GM19240 (cell line): ENCODE results near the gene KLRF2.

Source experiments
- DNase-seq: peaks from one replicate; pipeline ENCODE4 v3.0.0; 2011; ENCODE audit warnings: low spot score; ENCODE audit not compliant: insufficient read length

KLRF2 gene

DNA sequence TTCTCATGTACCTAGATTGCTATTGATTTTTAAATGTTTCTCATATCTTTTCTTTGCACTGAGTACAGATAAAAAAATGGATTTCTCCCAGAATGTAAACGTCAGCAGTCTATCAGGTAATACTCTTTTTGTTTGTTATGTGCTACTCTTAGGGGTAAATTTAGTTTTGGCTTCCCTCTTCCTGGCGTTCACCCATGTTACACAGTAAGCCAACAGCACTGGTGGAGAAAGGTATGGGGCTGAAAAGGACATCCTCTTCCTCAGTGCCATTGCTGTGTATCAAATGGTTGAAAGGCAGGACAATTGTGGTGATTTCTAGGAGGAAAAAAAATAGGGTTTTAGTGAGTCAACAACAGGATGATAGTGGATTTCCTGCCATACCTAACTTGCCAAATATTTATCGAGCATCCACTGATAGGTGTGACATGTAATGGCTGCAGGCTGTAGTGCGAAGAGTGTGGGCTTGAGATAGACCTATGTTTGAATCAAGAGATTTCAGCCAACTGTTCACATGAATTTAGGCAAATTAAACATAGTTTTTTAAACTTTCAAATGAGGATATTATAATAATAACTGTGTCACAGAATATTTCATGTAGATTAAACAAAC lies 7.5 kb downstream of the KLRF2 start:
- DNase-seq, result no peak

DNA sequence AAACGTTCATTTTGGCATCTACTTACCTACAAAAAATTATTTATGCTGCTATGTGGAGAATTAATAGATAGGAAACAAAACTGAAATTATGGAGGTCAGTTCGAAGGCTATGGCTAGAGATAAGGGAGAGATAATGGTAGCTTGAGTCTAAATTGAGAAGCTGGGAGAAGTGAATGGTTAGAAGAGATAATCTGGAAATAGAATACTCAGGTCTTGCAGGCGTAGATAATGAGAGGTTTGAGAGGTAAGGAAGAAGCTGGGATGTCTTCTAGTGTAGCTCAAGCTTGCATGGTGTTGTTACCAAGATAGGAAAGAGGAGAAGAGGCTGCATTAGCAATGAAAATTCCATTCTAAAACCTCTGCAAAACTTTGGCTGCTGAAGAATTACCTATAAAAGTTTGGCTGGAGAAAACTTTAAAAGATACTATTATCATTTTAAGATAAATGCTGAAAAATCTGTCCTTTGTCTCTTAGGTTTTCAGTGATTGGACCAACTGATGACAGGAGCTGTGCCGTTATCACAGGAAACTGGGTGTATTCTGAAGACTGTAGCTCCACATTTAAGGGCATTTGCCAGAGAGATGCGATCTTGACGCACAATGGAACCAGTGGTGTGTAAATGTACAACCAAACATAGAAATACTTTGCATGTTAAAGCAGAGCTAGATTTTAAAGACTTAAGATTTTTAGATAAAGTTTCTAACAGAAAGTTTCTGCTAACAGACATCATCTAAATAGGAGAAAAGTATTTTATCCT lies 14.1 kb downstream of the KLRF2 start:
- DNase-seq, result no peak

DNA sequence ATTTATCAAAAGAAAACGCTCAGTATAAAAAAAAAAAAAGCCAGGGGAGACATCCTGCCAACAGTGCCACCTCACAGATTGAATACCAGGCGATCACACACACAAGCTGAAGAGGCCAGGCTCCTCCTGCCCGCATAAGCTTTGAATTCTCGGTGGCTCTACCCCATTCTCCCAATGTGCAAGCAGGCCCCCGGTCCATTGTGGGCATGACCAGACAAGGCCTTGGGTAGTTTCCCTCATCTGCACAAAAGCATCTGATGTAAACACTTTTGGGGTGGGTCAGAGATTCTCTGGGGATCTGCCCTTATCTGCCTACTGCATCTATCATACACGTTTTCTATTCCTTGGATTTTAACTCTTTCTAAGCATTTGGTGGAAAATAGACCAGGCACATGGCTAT lies 16.2 kb downstream of the KLRF2 start:
- DNase-seq, result no peak

DNA sequence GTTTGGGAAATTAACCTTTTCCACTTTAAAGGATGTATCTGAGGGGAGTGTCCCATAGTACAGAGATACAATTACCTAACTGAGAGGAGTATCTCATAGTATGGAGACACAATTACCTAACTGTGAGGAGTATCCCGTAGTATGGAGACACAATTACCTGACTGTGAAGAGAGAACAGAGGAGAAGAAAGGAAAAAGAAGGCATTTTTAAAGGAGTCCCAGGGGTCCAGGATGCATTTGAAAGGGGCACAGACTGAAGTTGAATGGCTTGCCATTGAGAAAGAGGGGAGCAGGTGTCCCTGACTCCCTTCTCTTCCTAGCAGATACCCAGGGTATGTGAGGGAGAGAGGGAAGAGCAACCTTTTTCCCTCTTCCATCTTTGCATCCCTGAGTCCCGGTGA lies 17.9 kb downstream of the KLRF2 start:
- no peak for DNase-seq

DNA sequence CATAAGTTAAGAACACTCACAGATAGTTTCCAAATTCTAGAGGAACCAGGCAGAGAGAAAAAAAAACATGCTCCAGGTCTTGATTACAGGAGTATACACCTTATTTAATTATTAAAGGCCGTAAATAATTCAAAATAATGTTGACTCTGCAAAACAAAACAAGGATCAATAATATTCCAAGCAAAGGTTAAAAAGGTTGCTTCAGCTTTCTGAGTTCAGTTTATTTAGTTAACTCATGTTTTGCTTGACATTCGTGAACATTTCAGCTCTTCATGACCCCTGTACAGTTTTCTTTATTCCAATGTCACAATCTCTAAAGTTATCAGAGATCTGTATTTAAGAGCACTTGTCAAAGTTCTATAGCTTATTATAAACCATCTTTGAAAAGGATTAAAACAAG lies 19.6 kb downstream of the KLRF2 start:
- DNase-seq, result no peak

DNA sequence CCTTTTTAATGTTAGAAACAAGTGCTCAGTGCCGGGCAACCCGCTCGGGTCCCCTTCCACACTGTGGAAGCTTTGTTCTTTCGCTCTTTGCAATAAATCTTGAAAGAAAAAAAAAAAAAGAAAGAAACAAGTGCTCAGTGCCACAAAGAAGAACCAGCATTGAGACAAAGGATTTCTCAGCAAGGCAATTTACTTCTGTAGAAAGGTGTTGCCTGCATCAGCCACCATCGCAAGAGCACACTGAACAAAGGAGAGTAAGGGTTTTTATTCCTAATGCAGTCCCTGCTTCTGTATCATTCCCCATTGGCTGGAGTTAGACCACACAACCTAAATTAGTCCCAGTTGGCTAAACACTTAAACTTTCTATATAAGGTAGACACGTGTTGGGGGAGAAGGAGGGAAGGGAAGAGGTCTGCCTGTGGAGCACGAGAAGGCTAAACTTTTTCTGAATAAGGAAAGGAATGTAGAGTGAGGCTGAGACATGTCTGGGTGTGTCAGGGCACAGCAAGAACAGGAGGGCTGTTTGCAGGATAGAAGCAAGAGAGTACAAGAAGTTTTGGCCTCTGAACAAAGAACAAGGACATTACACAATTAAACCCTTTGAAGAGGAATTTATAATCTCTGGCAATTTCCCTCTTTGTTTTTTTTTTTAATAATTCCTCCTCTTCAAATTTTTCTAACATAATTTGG lies 21.4 kb downstream of the KLRF2 start:
- no peak for DNase-seq

DNA sequence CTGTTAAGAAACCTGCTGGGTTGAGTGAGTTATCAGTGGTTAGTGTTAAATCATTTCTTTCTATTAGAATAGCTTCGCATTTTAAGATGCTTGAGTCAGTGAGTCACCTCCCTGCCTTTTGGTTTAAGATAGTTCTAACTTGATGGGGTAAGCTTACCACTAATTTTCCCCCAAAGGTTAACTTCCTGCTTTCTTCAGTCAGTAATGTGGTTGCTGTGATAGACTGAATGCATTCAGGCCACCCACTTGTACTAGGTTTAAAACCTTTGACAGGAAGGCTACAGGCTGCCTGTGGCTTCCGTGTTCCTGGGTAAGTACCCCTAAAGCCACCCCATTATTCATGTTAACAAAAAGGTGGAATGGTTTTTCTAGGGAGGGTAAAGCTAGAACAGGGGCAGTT lies 25.6 kb downstream of the KLRF2 start:
- no peak for DNase-seq

DNA sequence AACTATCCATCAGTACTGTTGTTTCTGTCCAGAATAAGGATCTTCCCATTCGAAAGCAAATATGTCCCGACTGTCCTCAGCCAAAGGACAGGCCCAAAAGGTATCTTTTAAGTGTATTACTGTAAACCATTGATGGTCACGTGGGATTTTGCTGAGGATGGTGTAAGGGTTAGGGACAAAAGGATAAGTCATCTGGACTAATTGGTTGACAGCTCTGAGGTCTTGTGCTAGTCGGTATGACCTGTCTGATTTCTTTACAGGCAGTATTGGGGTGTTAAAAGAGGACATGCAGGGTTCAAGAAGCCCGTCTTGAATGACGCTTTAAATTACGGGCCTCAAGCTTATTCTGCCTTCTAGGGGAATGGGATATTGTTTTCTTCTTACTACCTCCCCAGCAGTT lies 26.5 kb downstream of the KLRF2 start:
- no peak for DNase-seq

DNA sequence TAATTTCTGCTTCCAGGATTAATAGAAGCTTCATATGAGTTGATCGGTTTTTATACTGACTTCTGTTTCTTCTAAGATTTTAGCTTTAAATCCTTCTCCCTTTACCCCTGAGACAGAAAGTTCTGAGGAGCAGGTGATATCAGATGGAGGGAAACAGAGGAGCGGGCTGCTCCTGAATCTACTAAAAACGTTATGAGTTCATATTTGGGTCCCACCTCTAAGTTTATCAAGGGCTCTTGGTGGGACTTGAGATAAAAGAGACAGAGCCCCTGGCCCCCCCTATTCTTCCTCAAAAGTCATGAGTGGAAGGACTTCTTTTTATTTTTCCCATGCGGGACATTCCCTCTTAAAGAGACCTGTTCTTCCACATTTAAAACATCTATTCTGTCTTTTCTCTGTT lies 27.1 kb downstream of the KLRF2 start:
- DNase-seq, result no peak

DNA sequence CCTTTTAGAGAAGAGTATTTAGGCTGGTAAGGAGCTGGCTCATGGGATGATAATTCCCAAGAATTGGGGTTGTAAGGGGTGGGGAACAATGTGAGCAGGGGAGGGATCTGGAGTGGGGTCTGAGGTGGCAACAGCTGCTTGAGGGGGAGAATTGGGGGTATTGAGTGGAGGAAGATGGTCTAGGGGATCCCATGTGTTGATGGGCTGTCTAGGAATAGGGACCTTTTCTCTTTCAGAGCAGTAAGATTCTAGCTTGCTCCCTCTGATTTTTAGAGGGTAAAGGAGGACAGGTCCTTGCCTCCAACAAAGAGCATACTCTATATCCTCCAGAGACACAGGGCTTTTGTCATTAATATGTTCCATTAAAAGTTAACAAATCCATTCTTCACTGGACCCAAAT lies 28.4 kb downstream of the KLRF2 start:
- no peak for DNase-seq

DNA sequence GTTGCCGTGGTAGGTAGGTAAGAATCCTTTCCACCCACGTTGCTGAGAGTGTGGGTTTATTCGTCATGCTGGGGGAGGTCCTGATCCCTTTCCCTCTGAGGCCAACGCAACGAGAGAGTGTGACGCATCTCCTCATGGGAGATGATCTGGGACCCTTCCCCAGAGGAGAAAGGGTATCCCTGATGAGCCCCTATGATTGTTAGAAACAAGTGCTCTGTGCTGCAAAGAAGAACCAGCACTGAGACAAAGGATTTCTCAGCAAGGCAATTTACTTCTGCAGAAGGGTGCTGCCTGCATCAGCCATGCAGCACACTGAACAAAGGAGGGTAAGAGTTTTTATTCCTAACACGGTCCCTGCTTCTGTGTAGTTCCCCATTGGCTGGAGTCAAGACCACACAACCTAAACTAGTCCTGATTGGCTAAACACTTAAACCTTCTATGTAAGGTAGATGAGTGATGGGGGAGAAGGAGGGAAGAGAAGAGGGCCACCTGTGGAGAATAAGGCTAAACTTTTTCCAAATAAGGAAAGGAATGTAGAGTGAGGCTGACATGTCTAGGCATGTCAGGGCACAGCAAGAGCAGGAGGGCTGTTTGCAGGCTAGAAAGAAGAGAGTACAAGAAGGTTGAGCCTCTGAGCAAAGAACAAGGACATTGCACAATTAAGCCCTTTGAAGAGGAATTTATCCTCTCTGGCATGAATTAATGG lies 29.6 kb downstream of the KLRF2 start:
- DNase-seq, result no peak

DNA sequence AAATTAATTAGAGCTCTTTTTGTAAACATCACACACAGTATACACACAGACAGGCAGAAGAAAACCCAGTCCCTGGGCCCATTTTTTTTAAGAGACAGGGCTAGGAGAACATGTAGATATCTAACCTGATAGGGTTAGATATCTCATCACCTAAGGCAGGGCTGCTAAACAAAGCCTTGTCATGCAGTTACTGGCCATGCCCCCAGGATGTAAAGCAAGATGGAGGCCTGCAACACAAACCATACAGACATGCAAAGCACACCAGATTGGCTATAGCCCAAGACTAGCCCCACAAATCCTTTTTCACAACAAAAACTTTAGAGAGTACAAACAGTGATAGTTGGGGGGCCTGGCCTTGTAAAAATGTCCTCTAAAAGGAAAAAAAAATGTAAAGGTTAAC lies 30.4 kb downstream of the KLRF2 start:
- DNase-seq, result no peak

DNA sequence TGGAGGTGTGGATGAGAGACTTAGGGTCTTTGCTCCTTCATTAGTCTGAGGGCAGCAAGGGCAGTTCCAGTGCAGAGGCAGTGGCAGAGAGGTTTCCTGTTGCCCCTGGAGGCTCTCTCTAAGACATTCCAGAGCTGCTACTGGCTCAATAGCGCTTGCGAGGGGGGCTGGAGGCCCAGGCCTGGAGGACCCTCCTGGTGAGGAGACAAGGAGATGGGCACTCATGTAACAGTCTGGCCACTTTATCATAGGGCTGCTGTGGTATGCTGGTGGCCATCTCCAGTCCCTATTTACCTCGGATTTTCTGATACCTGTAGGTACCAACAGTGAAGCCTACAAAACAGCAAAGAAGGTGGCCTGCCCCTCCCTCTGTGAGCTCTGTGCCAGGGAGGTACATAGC lies 38.2 kb downstream of the KLRF2 start:
- no peak for DNase-seq

DNA sequence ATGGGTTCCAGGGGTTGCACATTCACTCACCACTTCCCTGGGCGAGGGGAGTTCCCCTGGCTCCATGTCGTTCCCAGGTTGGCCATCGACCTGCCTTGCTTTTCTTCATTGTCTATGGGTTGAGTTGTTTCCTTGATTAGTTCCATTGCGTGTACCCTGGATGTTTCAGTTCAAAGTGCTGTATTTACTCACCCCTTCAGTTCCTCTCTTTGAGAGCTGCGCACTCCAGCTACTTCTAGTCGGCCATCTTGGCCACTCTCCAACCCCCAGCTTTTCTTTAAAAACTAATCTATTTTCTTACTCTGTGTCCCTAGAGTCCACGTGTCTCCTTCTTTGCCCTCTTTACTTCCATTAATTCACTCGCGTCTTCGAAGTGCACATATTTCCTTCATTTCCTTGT lies 39.2 kb downstream of the KLRF2 start:
- DNase-seq, result no peak

DNA sequence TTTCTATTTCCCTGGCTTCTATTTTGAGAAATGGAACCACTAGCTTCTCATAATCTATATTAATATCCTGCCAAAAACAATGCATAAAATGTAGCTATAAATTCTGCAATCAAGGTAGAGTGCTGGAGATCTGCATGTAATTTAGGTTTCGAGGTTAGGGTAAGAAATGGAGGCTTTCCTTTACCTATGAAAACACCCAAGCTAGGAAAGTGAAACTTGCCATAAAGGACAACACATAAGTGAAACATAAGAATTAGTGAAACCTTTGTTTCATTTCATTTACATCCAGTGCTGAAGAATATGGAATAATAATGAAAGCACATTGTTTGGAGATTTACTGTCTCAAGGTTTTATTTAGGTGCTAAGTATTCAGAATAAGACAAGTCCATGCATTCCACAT lies 41.1 kb downstream of the KLRF2 start:
- no peak for DNase-seq

DNA sequence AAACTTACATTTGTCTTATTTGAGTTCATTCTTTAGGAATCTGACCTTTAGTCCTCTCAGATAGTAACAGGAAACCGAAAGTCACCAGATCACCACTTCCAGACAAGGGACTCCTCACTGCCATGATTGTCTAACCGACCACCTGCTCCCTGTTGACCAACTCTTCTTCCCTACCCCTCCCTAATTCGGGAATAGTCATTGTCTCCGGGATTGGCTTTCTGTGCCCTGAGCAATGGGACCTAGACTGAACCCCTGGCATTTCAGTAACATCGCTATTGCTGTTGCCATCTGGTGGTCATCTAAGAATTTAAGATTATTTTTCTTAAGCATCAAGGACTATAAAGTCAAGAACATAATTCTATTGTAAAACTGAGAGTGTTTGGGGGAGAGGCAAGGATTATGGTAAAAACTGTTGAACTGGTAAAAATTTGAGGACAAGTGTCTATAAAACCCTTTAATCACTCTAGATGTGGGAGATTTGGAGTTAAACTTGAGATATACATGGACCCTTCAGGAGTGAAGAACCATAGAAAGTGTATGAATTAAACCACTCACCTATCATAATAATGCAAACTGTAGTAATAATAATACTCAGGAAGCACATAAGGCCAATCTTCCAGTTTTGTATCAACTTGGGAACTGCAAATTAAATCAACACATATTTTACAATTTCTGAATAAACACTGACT lies 44.6 kb downstream of the KLRF2 start:
- DNase-seq, result peak; percentile 4

DNA sequence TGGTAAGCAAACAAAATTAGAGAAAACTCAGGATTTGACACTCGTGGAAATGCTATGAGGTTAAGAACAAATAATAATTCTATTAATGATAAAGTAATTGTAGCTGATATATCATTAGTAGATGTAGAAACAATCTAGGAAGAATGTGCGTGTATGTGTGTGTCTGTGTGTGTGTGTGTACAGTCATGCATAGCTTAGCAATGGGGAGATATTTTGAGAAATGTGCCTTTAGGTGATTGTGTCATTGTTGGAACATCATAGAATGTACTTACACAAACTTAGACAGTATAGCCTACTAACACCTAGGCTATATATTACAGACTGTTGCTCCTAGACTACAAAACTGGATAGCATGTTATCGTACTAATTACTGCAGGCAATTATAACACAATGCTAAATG lies 45.6 kb downstream of the KLRF2 start:
- no peak for DNase-seq

DNA sequence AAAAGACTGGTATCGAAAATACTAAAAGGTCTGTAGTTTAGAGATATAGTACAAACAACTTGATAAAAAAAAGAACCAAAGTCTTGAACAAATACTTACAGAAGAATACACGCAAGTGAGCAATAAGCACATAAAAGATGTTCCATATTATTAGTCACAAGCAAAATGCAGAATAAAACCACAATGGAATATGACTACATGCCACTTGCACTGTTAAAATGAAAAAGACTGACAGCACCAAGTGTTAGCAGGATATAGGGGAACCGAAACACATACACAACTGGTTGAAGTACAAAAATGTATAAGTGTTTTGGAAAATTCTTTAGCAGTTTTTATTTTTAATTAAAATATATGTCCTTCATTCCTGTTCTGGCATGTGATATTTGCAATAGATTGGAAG lies 47.3 kb downstream of the KLRF2 start:
- DNase-seq, result no peak

DNA sequence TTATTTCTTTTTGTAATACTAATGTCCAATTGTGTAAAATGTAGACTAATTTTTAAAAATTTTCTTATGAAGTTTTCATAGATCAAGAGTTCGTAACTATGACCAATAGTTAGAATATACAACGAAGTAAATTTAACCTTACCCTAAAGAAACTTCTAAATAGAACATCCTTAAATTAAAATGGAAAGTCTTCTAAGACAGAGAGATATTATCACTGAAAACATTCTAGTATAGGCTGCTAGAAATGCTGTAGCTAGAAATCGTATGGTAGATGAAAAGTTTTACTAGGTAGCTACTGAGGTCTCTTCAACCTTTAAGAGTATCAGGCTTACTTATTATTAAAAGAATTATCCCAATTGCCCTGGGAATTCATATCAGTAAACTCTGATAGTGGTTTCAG lies 50.0 kb downstream of the KLRF2 start:
- no peak for DNase-seq

DNA sequence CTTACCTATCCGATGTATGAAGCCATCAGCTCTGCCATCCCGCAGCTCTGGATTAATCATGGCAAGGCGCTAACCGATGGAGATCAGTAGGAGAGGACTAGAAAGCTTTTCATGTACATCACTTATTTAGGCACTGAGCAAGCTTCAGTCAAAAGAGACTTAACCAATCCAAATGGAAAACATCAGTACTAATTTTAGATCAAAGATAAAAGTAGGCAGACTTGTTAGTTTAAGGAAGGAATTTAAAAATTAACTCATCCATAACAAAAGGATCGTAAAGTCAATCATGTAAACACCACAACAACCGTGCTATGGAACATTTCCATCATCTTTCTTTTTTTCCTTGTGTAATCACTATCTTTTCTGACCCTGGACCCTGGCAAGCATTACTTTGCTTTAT lies 51.0 kb downstream of the KLRF2 start, which contains the start of gene CLEC2A:
Gene CLEC2A, minus strand, starts transcription at position 101 of the 400 bp plus-strand sequence. Its CDS starts 41 bp downstream, at position 60.
- no peak for DNase-seq

DNA sequence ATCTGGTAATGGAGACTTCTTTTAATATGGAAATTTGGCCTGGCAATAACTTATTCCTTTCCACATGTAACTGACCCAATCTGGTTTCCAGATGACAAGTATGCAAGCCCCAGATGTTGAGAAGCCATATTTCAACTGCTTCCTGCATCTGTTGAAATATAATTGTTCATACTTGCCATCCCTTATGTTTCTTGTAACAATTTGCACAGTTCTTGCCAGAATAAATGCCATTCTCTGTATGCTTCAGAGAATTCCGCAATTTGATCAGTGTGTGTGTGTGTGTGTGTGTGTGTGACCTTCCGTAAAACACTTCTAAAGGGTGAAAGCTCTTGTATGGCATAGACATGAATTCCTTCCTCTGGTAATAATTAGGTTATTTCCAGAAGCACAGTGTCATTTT lies 52.7 kb downstream of the KLRF2 start:
- no peak for DNase-seq

DNA sequence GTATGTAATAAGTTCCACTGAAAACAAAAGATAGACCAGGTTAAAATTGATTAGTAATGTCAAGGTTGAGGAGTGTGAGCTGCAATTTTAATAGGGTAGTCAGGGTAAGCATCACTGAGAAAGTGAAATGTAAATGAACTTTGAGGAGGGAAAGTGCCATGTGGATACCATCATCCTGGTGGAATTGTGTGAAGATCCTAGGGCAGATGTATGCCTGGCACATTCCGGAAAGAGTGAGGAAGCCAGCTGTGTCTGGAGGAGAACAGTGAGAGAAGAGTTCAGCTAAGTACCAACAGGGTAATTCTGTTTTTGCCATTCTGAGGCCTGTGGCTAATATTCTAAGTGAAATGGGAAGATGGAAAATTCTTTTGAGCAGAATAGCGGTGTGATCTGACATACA lies 53.7 kb downstream of the KLRF2 start:
- DNase-seq, result no peak
